GM12872 (cell line): ENCODE results near the gene ARPC5L.

Experiments
- TF ChIP-seq, protein P1 (sequence below): IDR thresholded peaks from 3 replicates; pipeline ENCODE4 v1.5.1; 2011; ENCODE audit warnings: low read depth, mild to moderate bottlenecking, low read length, moderate library complexity; ENCODE audit not compliant: insufficient read depth

The ARPC5L gene

DNA sequence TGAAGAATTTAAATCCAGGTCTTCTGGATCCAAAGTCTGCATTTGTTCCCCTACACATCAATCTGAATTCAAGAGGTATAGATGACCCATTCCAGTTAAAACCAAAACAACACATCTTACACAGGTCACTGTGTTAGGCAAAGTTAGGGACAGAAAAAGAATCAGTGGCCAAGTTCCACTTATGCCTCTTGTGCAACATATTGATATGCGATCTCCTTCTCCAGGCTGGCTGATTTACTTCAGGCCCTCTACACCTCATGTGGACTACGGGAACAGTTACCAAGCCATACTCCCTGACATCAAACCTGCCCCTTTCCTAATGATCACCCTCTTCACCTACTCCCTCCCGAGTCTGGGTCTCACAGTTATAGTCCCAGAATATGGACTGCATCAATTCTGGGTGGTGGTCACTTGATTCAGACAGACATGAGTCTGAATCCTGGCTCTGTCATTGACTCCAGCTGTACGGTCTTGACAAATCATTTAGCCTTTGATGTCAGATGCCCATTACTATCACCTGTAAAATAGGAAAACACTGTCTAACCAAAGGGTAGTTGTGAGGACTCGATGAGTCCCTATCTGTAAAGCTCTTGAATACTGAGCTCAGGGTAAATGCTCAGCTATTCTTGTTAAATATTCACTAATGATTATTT lies 52.9 kb downstream of the ARPC5L start:
- TF ChIP-seq, protein P1, sequence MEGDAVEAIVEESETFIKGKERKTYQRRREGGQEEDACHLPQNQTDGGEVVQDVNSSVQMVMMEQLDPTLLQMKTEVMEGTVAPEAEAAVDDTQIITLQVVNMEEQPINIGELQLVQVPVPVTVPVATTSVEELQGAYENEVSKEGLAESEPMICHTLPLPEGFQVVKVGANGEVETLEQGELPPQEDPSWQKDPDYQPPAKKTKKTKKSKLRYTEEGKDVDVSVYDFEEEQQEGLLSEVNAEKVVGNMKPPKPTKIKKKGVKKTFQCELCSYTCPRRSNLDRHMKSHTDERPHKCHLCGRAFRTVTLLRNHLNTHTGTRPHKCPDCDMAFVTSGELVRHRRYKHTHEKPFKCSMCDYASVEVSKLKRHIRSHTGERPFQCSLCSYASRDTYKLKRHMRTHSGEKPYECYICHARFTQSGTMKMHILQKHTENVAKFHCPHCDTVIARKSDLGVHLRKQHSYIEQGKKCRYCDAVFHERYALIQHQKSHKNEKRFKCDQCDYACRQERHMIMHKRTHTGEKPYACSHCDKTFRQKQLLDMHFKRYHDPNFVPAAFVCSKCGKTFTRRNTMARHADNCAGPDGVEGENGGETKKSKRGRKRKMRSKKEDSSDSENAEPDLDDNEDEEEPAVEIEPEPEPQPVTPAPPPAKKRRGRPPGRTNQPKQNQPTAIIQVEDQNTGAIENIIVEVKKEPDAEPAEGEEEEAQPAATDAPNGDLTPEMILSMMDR: no peak
